Mesenchymal stem cell (in vitro differentiated cells and primary cell): ENCODE results near the gene CTSD.

Experiments used
- DNase-seq: peaks from one replicate; pipeline ENCODE4 v3.0.0-alpha.2; 2013
- H2AFZ ChIP-seq: one replicate; pipeline ENCODE4 v1.6.1; 2013; ENCODE audit warnings: low read depth, mild to moderate bottlenecking, control low read depth, inconsistent platforms, low read length, moderate library complexity
- H2AK5ac ChIP-seq: 2 replicates; pipeline ENCODE4 v1.6.1; 2013; ENCODE audit warnings: low read length, moderate library complexity, mild to moderate bottlenecking, inconsistent platforms; ENCODE audit not compliant: severe bottlenecking
- H2BK120ac ChIP-seq: one replicate; pipeline ENCODE4 v1.6.1; 2013; ENCODE audit warnings: low read depth, mild to moderate bottlenecking, inconsistent platforms, low read length, moderate library complexity
- H2BK12ac ChIP-seq, 2 experiments: one replicate each; pipeline ENCODE4 v1.6.1; 2013; ENCODE audit warnings: inconsistent platforms in 2 of 2, low read length in 2 of 2, mild to moderate bottlenecking in 2 of 2, moderate library complexity in 2 of 2, control low read depth in 1 of 2
- H2BK15ac ChIP-seq: one replicate; pipeline ENCODE4 v1.6.1; 2013; ENCODE audit warnings: mild to moderate bottlenecking, low read depth, inconsistent platforms; ENCODE audit not compliant: poor library complexity, severe bottlenecking
- H2BK5ac ChIP-seq: 2 replicates; pipeline ENCODE4 v1.6.1; 2013; ENCODE audit warnings: low read depth, mild to moderate bottlenecking, low read length, control low read depth, inconsistent platforms; ENCODE audit not compliant: poor library complexity, severe bottlenecking
- H3K14ac ChIP-seq, 2 experiments: one replicate each; pipeline ENCODE4 v1.6.1; 2013; ENCODE audit warnings: inconsistent platforms in 2 of 2, low read length in 2 of 2, control low read depth in 1 of 2, mild to moderate bottlenecking in 1 of 2, moderate library complexity in 1 of 2
- H3K18ac ChIP-seq, 2 experiments: one replicate each; pipeline ENCODE4 v1.6.1; 2013; ENCODE audit warnings: inconsistent platforms in 2 of 2, low read length in 2 of 2, control low read depth in 1 of 2, low read depth in 1 of 2, mild to moderate bottlenecking in 1 of 2
- H3K23ac ChIP-seq, 2 experiments: one replicate each; pipeline ENCODE4 v1.6.1; 2013; ENCODE audit warnings: inconsistent platforms in 2 of 2, low read length in 2 of 2, mild to moderate bottlenecking in 2 of 2, moderate library complexity in 2 of 2, control low read depth in 1 of 2
- H3K27ac ChIP-seq: 2 replicates; pipeline ENCODE4 v1.5.1; 2013; ENCODE audit warnings: mild to moderate bottlenecking, moderate library complexity, low read length, control low read depth, inconsistent platforms; ENCODE audit not compliant: poor library complexity, severe bottlenecking
- H3K27me3 ChIP-seq, 2 experiments: 2 replicates each; pipeline versions ENCODE4 v1.6.1 to v1.7.0; 2013; ENCODE audit warnings: low read length in 2 of 2, mild to moderate bottlenecking in 2 of 2, moderate library complexity in 2 of 2, control low read depth in 1 of 2, inconsistent platforms in 1 of 2; ENCODE audit not compliant: control insufficient read depth in 1 of 2, insufficient read depth in 1 of 2
- H3K36me3 ChIP-seq, 2 experiments: 2 replicates each; pipeline versions ENCODE4 v1.6.1 to v1.7.0; 2013; ENCODE audit warnings: low read length in 2 of 2, control low read depth in 1 of 2, inconsistent platforms in 1 of 2, low read depth in 1 of 2, mild to moderate bottlenecking in 1 of 2; ENCODE audit not compliant: insufficient read depth in 2 of 2, control insufficient read depth in 1 of 2
- H3K4ac ChIP-seq, 2 experiments: one replicate each; pipeline ENCODE4 v1.6.1; 2013; ENCODE audit warnings: inconsistent platforms in 2 of 2, low read length in 2 of 2, mild to moderate bottlenecking in 2 of 2, moderate library complexity in 2 of 2, control low read depth in 1 of 2, low read depth in 1 of 2
- H3K4me1 ChIP-seq: 2 replicates; pipeline ENCODE4 v1.6.1; 2013; ENCODE audit warnings: low read depth, low read length, control low read depth; ENCODE audit not compliant: control insufficient read depth, insufficient read depth
- H3K4me2 ChIP-seq: 2 replicates; pipeline ENCODE4 v1.6.1; 2013; ENCODE audit warnings: low read length, mild to moderate bottlenecking, inconsistent platforms; ENCODE audit not compliant: poor library complexity, severe bottlenecking
- H3K4me3 ChIP-seq, 2 experiments: 2 replicates each; pipeline versions ENCODE4 v1.5.1 to v1.7.0; 2013; ENCODE audit warnings: low read length in 2 of 2, mild to moderate bottlenecking in 2 of 2, control low read depth in 1 of 2, low read depth in 1 of 2; ENCODE audit not compliant: insufficient read depth in 1 of 2
- H3K79me1 ChIP-seq: replicated peaks from 2 replicates; pipeline ENCODE4 v1.6.1; 2013; ENCODE audit warnings: mild to moderate bottlenecking, control low read depth, low read length, inconsistent platforms; ENCODE audit not compliant: poor library complexity, severe bottlenecking
- H3K9ac ChIP-seq: 2 replicates; pipeline ENCODE4 v1.7.0; 2013; ENCODE audit warnings: mild to moderate bottlenecking, low read length, moderate library complexity
- H3K9me3 ChIP-seq: 2 replicates; pipeline ENCODE4 v1.7.0; 2013; ENCODE audit warnings: mild to moderate bottlenecking, low read length; ENCODE audit not compliant: control insufficient read depth
- H4K8ac ChIP-seq: one replicate; pipeline ENCODE4 v1.6.1; 2013; ENCODE audit warnings: inconsistent platforms, mild to moderate bottlenecking, low read length, moderate library complexity
- H4K91ac ChIP-seq: one replicate; pipeline ENCODE4 v1.6.1; 2013; ENCODE audit warnings: mild to moderate bottlenecking, low read length, inconsistent platforms
- WGBS: methylation state at CpG from one replicate; pipeline ENCODE4 v1.1.7; 2013; ENCODE audit warnings: mixed read lengths; 5-methylcytosine and 5-hydroxymethylcytosine counted together

CTSD gene

DNA sequence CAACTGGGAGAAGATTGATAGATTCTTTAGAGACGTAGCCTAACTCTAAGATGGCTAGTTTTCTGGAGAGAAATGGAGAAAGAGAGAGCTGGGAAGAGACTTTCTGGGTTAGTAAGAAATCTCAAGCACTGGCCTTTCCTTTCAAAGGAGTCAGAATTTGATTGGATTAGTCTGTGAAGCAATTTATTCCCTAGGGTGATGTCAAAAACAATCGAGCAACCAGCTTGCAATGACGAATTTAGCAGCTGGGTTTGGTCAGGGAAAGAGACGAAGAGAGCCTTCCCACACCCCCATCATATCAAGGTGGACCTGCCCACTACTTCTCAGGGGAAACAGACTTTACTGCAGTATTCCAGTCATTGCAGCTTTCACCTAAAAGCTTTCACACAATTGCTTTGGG is 56.0 kb downstream of the CTSD start:
- H3K14ac ChIP-seq: no peak overlapping the region
- no peaks in the 10 kb centered on the region for H3K9me3 ChIP-seq
- no peak overlapping the region for H2AFZ ChIP-seq
- H3K23ac ChIP-seq: no peak overlapping the region
- no peak overlapping the region for H3K4me2 ChIP-seq
- no peak overlapping the region for H3K4ac ChIP-seq
- no peak overlapping the region for H2BK120ac ChIP-seq
- H3K79me1 ChIP-seq: no peaks in the 10 kb centered on the region
- H3K18ac ChIP-seq: no peak overlapping the region
- no peak for DNase-seq
- no peak overlapping the region for H4K91ac ChIP-seq
- no peak overlapping the region for H3K9ac ChIP-seq
- H3K27me3 ChIP-seq: peaks cover 18 to 76% of the 10 kb centered on the region in 2 experiments
- no peaks in the 10 kb centered on the region for H3K36me3 ChIP-seq
- no peak overlapping the region for H3K4me3 ChIP-seq
- 58% methylated on average over 4 of the region's 4 CpGs for WGBS
- no peak overlapping the region for H2BK5ac ChIP-seq
- peak overlapping the region in 1 of 2 experiments; percentile 55 for H2BK12ac ChIP-seq
- H3K27ac ChIP-seq: no peak overlapping the region
- H2AK5ac ChIP-seq: peak overlapping the region; percentile 19
- H2BK15ac ChIP-seq: no peak overlapping the region
- peaks cover 14% of the 10 kb centered on the region for H3K4me1 ChIP-seq
- H4K8ac ChIP-seq: no peak overlapping the region

DNA sequence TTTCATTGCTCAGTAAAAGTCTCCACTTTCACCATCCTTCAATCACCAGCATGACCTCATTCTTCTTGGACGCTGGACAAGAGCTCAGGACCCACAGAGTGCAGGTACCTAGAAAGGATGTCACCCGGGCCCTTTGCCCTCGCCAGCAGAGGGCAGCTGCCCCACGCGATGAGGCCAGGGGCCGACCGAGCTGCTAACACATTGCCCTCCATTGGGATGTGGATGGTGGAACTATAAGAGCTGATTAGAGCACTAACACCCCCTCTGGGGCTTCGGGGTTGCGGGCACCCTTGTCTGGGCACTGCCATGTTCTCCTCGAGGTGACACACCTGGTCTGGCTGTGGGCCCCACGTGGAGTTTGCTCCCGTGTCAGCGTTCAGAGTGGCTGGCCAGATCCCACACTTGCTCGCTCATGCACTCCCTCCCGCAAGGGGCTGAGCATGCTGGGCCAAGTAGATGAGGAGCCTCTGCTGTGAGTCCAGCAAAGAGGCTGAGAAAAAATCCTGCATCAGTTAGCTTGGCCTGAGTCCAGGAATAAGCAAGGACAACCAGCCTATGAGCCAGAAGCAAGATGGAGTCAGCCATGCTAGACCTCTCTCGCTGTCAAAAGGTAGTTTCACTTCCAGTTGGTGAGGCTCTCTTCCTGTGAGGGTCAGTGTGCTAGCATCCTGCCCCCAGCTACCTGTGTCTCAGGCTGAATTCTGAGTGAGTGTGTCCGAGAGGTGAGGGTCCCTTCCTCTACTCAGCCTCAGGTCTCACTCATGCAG is 56.9 kb downstream of the CTSD start:
- peaks cover 14% of the 10 kb centered on the region for H3K4me1 ChIP-seq
- H3K4ac ChIP-seq: no peak overlapping the region
- H3K14ac ChIP-seq: peak overlapping the region in 1 of 2 experiments; percentile 42
- no peak overlapping the region for H2BK5ac ChIP-seq
- peaks cover 18 to 82% of the 10 kb centered on the region in 2 experiments for H3K27me3 ChIP-seq
- H3K27ac ChIP-seq: no peak overlapping the region
- no peak overlapping the region for H3K18ac ChIP-seq
- H3K79me1 ChIP-seq: no peaks in the 10 kb centered on the region
- H2BK12ac ChIP-seq: no peak overlapping the region
- no peak overlapping the region for H2AK5ac ChIP-seq
- H4K8ac ChIP-seq: no peak overlapping the region
- H3K9ac ChIP-seq: no peak overlapping the region
- no peak overlapping the region for H4K91ac ChIP-seq
- WGBS: 61% methylated on average over 17 of the region's 17 CpGs
- H2AFZ ChIP-seq: no peak overlapping the region
- no peak overlapping the region for H3K4me3 ChIP-seq
- H3K36me3 ChIP-seq: no peaks in the 10 kb centered on the region
- H3K4me2 ChIP-seq: no peak overlapping the region
- no peak for DNase-seq
- no peak overlapping the region for H2BK120ac ChIP-seq
- H2BK15ac ChIP-seq: no peak overlapping the region
- no peak overlapping the region for H3K23ac ChIP-seq
- no peaks in the 10 kb centered on the region for H3K9me3 ChIP-seq

DNA sequence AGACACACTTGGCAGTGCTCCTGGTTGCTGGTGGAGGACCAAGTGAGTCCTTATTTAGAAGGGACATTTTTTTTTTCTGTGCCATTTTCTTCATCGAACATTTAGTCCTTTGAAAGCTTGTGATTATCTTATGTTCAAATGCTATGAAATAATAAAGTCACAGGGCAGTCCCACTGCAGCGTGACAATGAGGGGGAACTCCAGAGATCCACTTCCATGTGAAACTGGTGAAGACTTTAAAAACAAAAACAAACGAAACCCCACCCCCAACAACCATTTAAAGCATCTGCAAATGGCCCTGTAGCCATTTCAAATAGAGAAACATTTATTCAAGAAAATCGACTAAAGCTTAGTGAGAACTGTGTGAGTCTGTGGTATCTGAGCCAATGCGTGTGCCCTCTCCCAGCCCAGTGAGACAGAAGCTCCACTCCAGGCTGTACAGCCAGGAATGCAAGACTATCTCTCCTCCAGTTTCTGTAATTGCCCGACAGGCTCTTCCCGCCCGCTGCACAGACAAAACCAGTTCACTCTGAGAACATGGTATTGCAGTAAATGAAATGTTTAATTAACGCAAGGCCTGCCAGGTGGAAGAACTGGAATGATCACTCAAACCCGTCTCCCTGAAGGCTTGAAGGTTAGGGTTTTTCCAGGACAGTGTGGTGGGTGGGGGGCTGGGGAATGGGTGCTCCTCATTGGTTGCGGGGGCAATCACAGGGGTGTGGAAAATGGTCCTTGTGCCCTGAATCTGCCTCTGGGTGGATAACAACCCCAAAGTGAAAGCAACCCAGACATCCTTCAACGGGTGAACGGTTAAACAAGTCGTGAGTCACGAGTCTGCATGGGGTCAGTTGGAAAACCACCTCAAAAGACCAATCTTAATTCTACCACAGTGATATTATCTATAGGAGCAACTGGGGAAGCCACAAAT is 58.3 kb downstream of the CTSD start:
- H2BK120ac ChIP-seq: no peak overlapping the region
- H3K18ac ChIP-seq: no peak overlapping the region
- H3K4me1 ChIP-seq: peaks cover 19% of the 10 kb centered on the region
- H3K27me3 ChIP-seq: peaks cover 19 to 82% of the 10 kb centered on the region in 2 experiments
- no peaks in the 10 kb centered on the region for H3K9me3 ChIP-seq
- peak; percentile 27 for DNase-seq
- H3K9ac ChIP-seq: no peak overlapping the region
- no peak overlapping the region for H2BK5ac ChIP-seq
- no peak overlapping the region for H2AK5ac ChIP-seq
- H3K4ac ChIP-seq: no peak overlapping the region
- no peak overlapping the region for H2BK12ac ChIP-seq
- WGBS: 82% methylated on average over 10 of the region's 15 CpGs
- H3K14ac ChIP-seq: no peak overlapping the region
- H3K27ac ChIP-seq: peak overlapping the region; percentile 33
- H3K4me3 ChIP-seq: no peak overlapping the region
- no peak overlapping the region for H3K23ac ChIP-seq
- no peaks in the 10 kb centered on the region for H3K79me1 ChIP-seq
- peak overlapping the region; percentile 66 for H3K4me2 ChIP-seq
- H2AFZ ChIP-seq: no peak overlapping the region
- no peak overlapping the region for H4K91ac ChIP-seq
- H4K8ac ChIP-seq: no peak overlapping the region
- no peak overlapping the region for H2BK15ac ChIP-seq
- no peaks in the 10 kb centered on the region for H3K36me3 ChIP-seq

DNA sequence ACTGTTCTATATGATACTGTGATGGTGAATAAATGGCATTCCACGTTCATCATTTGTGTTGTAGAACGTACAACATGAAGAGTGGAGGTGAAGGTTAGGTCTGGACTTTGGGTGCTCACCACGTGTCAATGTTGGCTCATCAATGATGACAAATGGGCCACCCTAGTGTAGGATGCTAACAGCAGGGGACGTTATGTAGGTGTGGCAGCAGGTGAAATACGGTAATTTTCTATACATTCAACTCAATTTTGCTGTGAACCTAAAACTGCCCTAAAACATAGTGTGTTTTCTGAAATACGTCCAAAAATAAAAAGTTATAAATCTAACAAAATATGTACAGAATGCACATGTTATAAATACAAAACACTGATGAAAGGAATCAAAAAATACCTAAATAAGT is 60.6 kb downstream of the CTSD start:
- peaks cover 24 to 79% of the 10 kb centered on the region in 2 experiments for H3K27me3 ChIP-seq
- H3K4ac ChIP-seq: no peak overlapping the region
- no peak overlapping the region for H4K91ac ChIP-seq
- H4K8ac ChIP-seq: no peak overlapping the region
- no peak overlapping the region for H2BK5ac ChIP-seq
- H3K23ac ChIP-seq: no peak overlapping the region
- no peak overlapping the region for H2BK120ac ChIP-seq
- H3K9me3 ChIP-seq: no peaks in the 10 kb centered on the region
- H3K27ac ChIP-seq: no peak overlapping the region
- H2AFZ ChIP-seq: no peak overlapping the region
- H3K18ac ChIP-seq: no peak overlapping the region
- H3K14ac ChIP-seq: no peak overlapping the region
- no peak overlapping the region for H3K4me2 ChIP-seq
- H3K9ac ChIP-seq: no peak overlapping the region
- H3K36me3 ChIP-seq: no peaks in the 10 kb centered on the region
- H3K79me1 ChIP-seq: no peaks in the 10 kb centered on the region
- H3K4me3 ChIP-seq: no peak overlapping the region
- WGBS: 64% methylated on average over 3 of the region's 6 CpGs
- no peak for DNase-seq
- H2BK12ac ChIP-seq: no peak overlapping the region
- peaks cover 19% of the 10 kb centered on the region for H3K4me1 ChIP-seq
- no peak overlapping the region for H2BK15ac ChIP-seq
- no peak overlapping the region for H2AK5ac ChIP-seq
